WTC11 (cell line): ENCODE results near the gene ZBTB21. TPM values are rescaled to one million over a fixed set of nuclear protein-coding genes. Genes with fewer than 3 reads are reported as not detected.

Source experiments
- ATAC-seq: fragments of 200-7000 bp; cut with Tn5 transposase; 2 replicates; pipeline ENCODE4 v1.10.0; 2021; ENCODE audit warnings: mild to moderate bottlenecking, moderate library complexity
- CTCF ChIA-PET: fragments of 300-600 bp; sonication (Branson Sonifier 250); formaldehyde crosslinking; loops from one replicate; lab custom pipeline; 2021; ENCODE audit warnings: antibody characterized with exemption; lab: Charles Lee
- POLR2A ChIA-PET: fragments of 350-600 bp; sonication (Branson Sonifier 250); formaldehyde crosslinking; loops from one replicate; lab custom pipeline; 2021; ENCODE audit warnings: antibody characterized with exemption; lab: Charles Lee
- DNase-seq: peaks from one replicate; pipeline ENCODE4 v3.0.0; 2021; ENCODE audit warnings: low spot score
- H3K27ac Mint-ChIP-seq: 2 replicates; pipeline ENCODE4 v1.8.0; 2021; ENCODE audit warnings: mixed read lengths
- H3K27me3 Mint-ChIP-seq: 2 replicates; pipeline ENCODE4 v1.8.0; 2021; ENCODE audit warnings: low read depth, mild to moderate bottlenecking, moderate library complexity, mixed read lengths
- H3K36me3 Mint-ChIP-seq: 2 replicates; pipeline ENCODE4 v1.8.0; 2021; ENCODE audit warnings: mixed read lengths
- H3K4me1 Mint-ChIP-seq: 2 replicates; pipeline ENCODE4 v1.8.0; 2022; ENCODE audit warnings: mixed read lengths
- H3K4me3 Mint-ChIP-seq: 2 replicates; pipeline ENCODE4 v1.8.0; 2021; ENCODE audit warnings: mild to moderate bottlenecking, moderate library complexity, mixed read lengths
- H3K9me3 Mint-ChIP-seq: 2 replicates; pipeline ENCODE4 v1.8.0; 2021; ENCODE audit warnings: mixed read lengths
- ATF1 ChIP-seq: sonication (generic); formaldehyde crosslinking; IDR thresholded peaks from 2 replicates; pipeline ENCODE4 v1.8.1; 2023; ENCODE audit warnings: mild to moderate bottlenecking, moderate library complexity, missing genetic modification reagents
- CBFB ChIP-seq: sonication (generic); formaldehyde crosslinking; IDR thresholded peaks from 2 replicates; pipeline ENCODE4 v1.8.1; 2022; ENCODE audit warnings: mild to moderate bottlenecking, low read depth, missing genetic modification reagents
- E2F1 ChIP-seq: sonication (generic); formaldehyde crosslinking; IDR thresholded peaks from 2 replicates; pipeline ENCODE4 v1.8.0; 2022; ENCODE audit warnings: mild to moderate bottlenecking, missing genetic modification reagents
- E2F5 ChIP-seq: sonication (generic); formaldehyde crosslinking; IDR thresholded peaks from 2 replicates; pipeline ENCODE4 v1.8.1; 2022; ENCODE audit warnings: mild to moderate bottlenecking, moderate library complexity, missing genetic modification reagents
- FOXP1 ChIP-seq: sonication (generic); formaldehyde crosslinking; IDR thresholded peaks from 2 replicates; pipeline ENCODE4 v1.8.0; 2022; ENCODE audit warnings: missing genetic modification reagents, mild to moderate bottlenecking, moderate library complexity, borderline replicate concordance
- IRF1 ChIP-seq: sonication (generic); formaldehyde crosslinking; IDR thresholded peaks from 2 replicates; pipeline ENCODE4 v1.8.0; 2023; ENCODE audit warnings: missing genetic modification reagents
- IRF2 ChIP-seq: sonication (generic); formaldehyde crosslinking; IDR thresholded peaks from 2 replicates; pipeline ENCODE4 v1.8.0; 2022; ENCODE audit warnings: low read depth, missing genetic modification reagents, borderline replicate concordance
- KAT7 ChIP-seq: sonication (generic); formaldehyde crosslinking; IDR thresholded peaks from 2 replicates; pipeline ENCODE4 v1.8.1; 2023; ENCODE audit warnings: missing genetic modification reagents, mild to moderate bottlenecking, borderline replicate concordance
- NFE2L1 ChIP-seq: sonication (generic); formaldehyde crosslinking; IDR thresholded peaks from 2 replicates; pipeline ENCODE4 v1.8.1; 2023; ENCODE audit warnings: missing genetic modification reagents
- PRDM15 ChIP-seq: sonication (generic); formaldehyde crosslinking; IDR thresholded peaks from 2 replicates; pipeline ENCODE4 v1.8.0; 2022; ENCODE audit warnings: missing genetic modification reagents
- SMAD3 ChIP-seq: sonication (generic); formaldehyde crosslinking; IDR thresholded peaks from 2 replicates; pipeline ENCODE4 v1.8.0; 2022; ENCODE audit warnings: missing genetic modification reagents, mild to moderate bottlenecking, borderline replicate concordance
- STAT6 ChIP-seq: sonication (generic); formaldehyde crosslinking; conservative IDR thresholded peaks from 2 replicates; pipeline ENCODE4 v1.8.1; 2023; ENCODE audit warnings: mild to moderate bottlenecking, low read depth, missing genetic modification reagents, moderate library complexity
- USF1 ChIP-seq: sonication (generic); formaldehyde crosslinking; IDR thresholded peaks from 2 replicates; pipeline ENCODE4 v1.8.0; 2022; ENCODE audit warnings: mild to moderate bottlenecking, missing genetic modification reagents
- ZMAT4 ChIP-seq: fragments of 250-450 bp; sonication (Bioruptor Pico); IDR thresholded peaks from 2 replicates; pipeline ENCODE4 v1.9.0; 2021; ENCODE audit warnings: mild to moderate bottlenecking
- ZNF121 ChIP-seq: sonication (generic); formaldehyde crosslinking; IDR thresholded peaks from 2 replicates; pipeline ENCODE4 v1.8.0; 2023; ENCODE audit warnings: missing genetic modification reagents
- ZNF263 ChIP-seq: sonication (generic); formaldehyde crosslinking; IDR thresholded peaks from 2 replicates; pipeline ENCODE4 v1.8.1; 2022; ENCODE audit warnings: low read depth, mild to moderate bottlenecking, moderate library complexity, missing genetic modification reagents
- ZNF425 ChIP-seq: fragments of 250-450 bp; sonication (Bioruptor Pico); conservative IDR thresholded peaks from 2 replicates; pipeline ENCODE4 v1.9.0; 2021; ENCODE audit warnings: mild to moderate bottlenecking
- total RNA-seq: library from RNA; stranded (reverse); gene quantifications from 3 replicates; pipeline ENCODE4 v1.2.3, GENCODE V29; 2021

The ZBTB21 gene
- total RNA-seq, 1 experiment from 2014 or later, result 13.8 TPM

GRCh38 chr21:42056996-42057689 is 47.0 kb upstream of the ZBTB21 start:
- peaks cover 27% of the 10 kb centered on the region for H3K4me1 Mint-ChIP-seq
- peaks cover 4% of the 10 kb centered on the region; the same call in 1 of the 2 replicates for H3K27me3 Mint-ChIP-seq
- peaks cover 28% of the 10 kb centered on the region for H3K9me3 Mint-ChIP-seq
- H3K4me3 Mint-ChIP-seq, result peak overlapping the region; percentile 7
- H3K36me3 Mint-ChIP-seq, result peaks cover 9% of the 10 kb centered on the region
- TF ChIP-seq PRDM15 (CRISPR knock-in tag) (no peak), ZMAT4 (CRISPR knock-in tag) (no peak), E2F5 (CRISPR knock-in tag) (no peak), SMAD3 (CRISPR knock-in tag) (no peak), STAT6 (no peak), ATF1 (CRISPR knock-in tag) (no peak), CBFB (CRISPR knock-in tag) (no peak), ZNF425 (CRISPR knock-in tag) (no peak), ZNF121 (no peak), NFE2L1 (CRISPR knock-in tag) (no peak), KAT7 (no peak), USF1 (CRISPR knock-in tag) (no peak)
- TF ChIP-seq, all 79 proteins: peak for 0
- H3K27ac Mint-ChIP-seq, result peak overlapping the region; percentile 78
- no peak for DNase-seq
- POLR2A ChIA-PET, result no interaction called here
- CTCF ChIA-PET, result no interaction called here
- peak; percentile 46 for ATAC-seq

- peaks cover 9% of the 10 kb centered on the region for H3K36me3 Mint-ChIP-seq
- H3K9me3 Mint-ChIP-seq, result peaks cover 28% of the 10 kb centered on the region
- DNase-seq, result no peak
- ChIA-PET CTCF (no interaction called here), POLR2A (no interaction called here)
- no peak overlapping the region for H3K4me3 Mint-ChIP-seq
- no peak for ATAC-seq
- peaks cover 4% of the 10 kb centered on the region; the same call in 1 of the 2 replicates for H3K27me3 Mint-ChIP-seq
- H3K4me1 Mint-ChIP-seq, result peaks cover 25% of the 10 kb centered on the region
- no peak overlapping the region for H3K27ac Mint-ChIP-seq
- TF ChIP-seq E2F1 (no peak), STAT6 (no peak), ZMAT4 (CRISPR knock-in tag) (no peak), IRF2 (CRISPR knock-in tag) (no peak), ZNF263 (CRISPR knock-in tag) (no peak), ATF1 (CRISPR knock-in tag) (no peak), IRF1 (CRISPR knock-in tag) (no peak), FOXP1 (no peak)
Measured at GRCh38 chr21:42056468-42056867, 46.3 kb upstream of the ZBTB21 start.
